ENCODE data around the gene CDH1. TPM values are rescaled to one million over a fixed set of nuclear protein-coding genes. Genes with fewer than 3 reads are reported as not detected.

CDH1 gene
- total RNA-seq, 1 donor from 2014 or later, result 56.8 TPM

DNA sequence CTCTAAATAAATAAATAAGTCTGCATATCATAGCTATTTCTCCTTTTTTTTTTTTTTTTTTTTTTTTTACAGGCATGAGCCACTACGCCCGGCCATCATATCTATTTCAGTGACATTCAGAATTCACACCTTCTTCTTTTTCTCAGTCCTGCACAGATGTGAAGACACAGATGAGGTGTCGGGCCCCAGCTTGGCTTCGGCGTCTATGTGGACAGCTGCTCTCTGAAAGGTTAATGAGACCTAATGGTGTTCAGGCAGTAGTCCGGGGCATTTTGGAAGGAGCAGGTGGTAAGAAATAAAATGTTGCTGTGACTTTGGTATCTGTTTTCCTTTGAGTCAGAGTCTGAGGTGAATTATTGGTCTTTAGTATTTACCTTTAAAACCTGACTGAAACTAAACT lies 129.8 kb downstream of the CDH1 start:
- TF ChIP-seq CTCF (conservative IDR thresholded peaks at IDR 0.05; ENCODE audit: low read depth, low read length), result no peak
- no peak overlapping the region for H3K4me3 ChIP-seq (ENCODE audit: low read depth, low read length)
- no peak for DNase-seq (ENCODE audit: low read depth)

GRCh38 chr16:68869492-68870088 lies 132.5 kb downstream of the CDH1 start:
- TF ChIP-seq CTCF (conservative IDR thresholded peaks at IDR 0.05; ENCODE audit: low read depth, low read length), result no peak
- DNase-seq (ENCODE audit: low read depth), result no peak
- H3K4me3 ChIP-seq (ENCODE audit: low read depth, low read length), result no peak overlapping the region

DNA sequence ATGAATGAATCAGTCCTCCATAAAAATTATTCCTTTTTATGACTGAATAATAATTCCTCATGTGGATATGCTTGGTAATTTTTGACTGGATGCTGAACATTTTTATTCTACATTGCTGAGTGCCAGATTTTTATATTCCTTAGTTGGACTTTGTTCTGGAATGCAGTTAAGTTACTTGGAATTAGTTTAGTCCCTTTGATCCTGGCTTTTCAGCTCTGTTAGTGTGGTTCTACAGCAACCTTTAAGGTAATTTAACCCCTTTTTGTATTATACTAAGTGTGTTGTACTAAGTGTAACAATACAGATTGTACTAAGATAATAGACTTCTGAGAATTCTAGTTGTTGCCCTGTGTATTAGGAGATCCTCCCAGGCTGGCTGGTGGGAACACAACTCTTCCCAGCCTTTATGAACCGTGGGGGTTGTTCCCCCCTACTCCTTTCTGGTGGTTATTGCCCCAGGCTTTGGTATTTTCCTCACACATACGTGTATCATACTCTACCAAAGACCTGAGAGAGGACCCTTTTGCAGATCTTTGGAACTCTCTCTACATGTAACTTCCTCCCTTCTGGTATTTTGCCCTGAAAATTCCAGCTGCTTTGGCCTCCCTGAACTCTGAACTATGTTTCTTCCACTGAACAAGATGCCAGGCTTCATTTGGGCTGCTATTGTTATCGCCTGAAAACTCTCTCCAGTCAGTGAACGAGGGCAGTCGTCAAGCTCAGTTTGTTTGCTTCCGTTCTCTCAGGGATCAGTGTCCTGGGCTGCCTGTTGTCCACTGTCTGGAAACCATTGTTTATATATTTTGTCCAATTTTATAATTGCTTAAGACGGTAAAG lies 136.8 kb downstream of the CDH1 start:
- no peak overlapping the region for H3K4me3 ChIP-seq (ENCODE audit: low read depth, low read length)
- DNase-seq (ENCODE audit: low read depth), result no peak
- TF ChIP-seq CTCF (conservative IDR thresholded peaks at IDR 0.05; ENCODE audit: low read depth, low read length), result no peak

- DNase-seq (ENCODE audit: low read depth), result no peak
- H3K4me3 ChIP-seq (ENCODE audit: low read depth, low read length), result no peak overlapping the region
- no peak for TF ChIP-seq CTCF (conservative IDR thresholded peaks at IDR 0.05; ENCODE audit: low read depth, low read length)
Observed at GRCh38 chr16:68875871-68876270, 138.8 kb downstream of the CDH1 start.

GRCh38 chr16:68883685-68884084 lies 146.6 kb downstream of the CDH1 start:
- H3K4me3 ChIP-seq (ENCODE audit: low read depth, low read length), result no peak overlapping the region
- DNase-seq (ENCODE audit: low read depth), result no peak
- TF ChIP-seq CTCF (conservative IDR thresholded peaks at IDR 0.05; ENCODE audit: low read depth, low read length), result no peak

DNA sequence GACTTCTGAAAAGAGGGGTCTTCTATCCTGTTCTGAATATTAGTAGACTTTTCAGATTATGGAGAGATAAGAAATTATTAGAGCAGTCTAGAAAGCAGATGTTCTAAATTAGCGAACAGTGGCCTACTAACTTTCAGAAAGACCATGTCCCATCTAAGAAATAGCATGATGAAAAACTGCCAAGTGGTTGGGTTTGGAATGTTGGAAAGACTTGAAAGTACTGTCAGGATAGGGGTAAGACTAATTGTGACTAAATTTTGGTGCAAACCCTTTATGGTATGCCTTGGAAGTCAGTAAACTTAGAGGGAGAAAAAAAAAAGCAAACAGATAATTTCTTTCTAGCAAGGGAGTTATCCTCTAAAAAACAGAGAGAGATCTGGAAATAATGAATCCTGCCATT lies 147.3 kb downstream of the CDH1 start:
- DNase-seq (ENCODE audit: low read depth), result no peak
- no peak for TF ChIP-seq CTCF (conservative IDR thresholded peaks at IDR 0.05; ENCODE audit: low read depth, low read length)
- no peak overlapping the region for H3K4me3 ChIP-seq (ENCODE audit: low read depth, low read length)

Other genes with a start within 250 kb of the CDH1 start
- 16.2 and 23.9 TPM in 2 replicates for gene ZFP90, start 198.0 kb upstream of the CDH1 start, total RNA-seq
- 91.2 and 174 TPM in 2 replicates for gene CDH3, start 92.0 kb upstream of the CDH1 start, total RNA-seq
- gene TANGO6, start 106.2 kb downstream of the CDH1 start, total RNA-seq, result 20.0 and 30.9 TPM in 2 replicates

All from epithelial cell of proximal tubule (primary cell).